ENCODE measurements around the gene WDR43. TPM values are rescaled to one million over a fixed set of nuclear protein-coding genes. Genes with fewer than 3 reads are reported as not detected.

Gene WDR43
- total and polyA plus RNA-seq, 2 experiments from 2014 or later: 21.0 to 41.3 TPM

DNA sequence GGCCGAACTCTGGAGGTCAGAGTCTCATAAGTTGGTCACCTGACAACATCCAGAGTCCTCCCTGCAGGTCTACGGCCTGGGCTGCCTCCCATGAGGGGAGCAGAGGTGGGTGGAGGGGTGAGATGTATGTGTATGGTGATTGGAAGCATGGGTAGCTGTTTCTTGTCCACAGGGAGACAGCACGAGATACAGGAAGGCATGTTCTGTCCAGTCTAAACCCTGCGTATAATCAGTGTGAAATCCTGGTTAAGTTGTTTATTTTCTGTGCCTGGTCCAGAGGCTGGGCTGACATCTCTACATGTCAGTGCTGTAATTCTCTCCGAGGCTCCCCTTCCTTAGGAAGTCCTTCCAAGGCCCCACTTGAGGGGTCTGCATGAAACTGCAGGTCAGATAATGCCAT lies 95.5 kb downstream of the WDR43 start:
- H3K27ac ChIP-seq: no peak overlapping the region
- no peaks in the 10 kb centered on the region for H3K36me3 ChIP-seq (replicated peaks; ENCODE audit: insufficient read depth, low read depth)
- H2AFZ ChIP-seq: no peak overlapping the region
- H3K9me2 ChIP-seq (replicated peaks; ENCODE audit: insufficient read depth): no peaks in the 10 kb centered on the region
- H3K27me3 ChIP-seq: no peaks in the 10 kb centered on the region
- H3K79me2 ChIP-seq: no peaks in the 10 kb centered on the region
- no peak overlapping the region for H3K4me3 ChIP-seq
- H3K4me2 ChIP-seq: no peak overlapping the region
- no peaks in the 10 kb centered on the region for H4K20me1 ChIP-seq (ENCODE audit: insufficient read depth, poor library complexity, severe bottlenecking)
- no peaks in the 10 kb centered on the region for H3K9me3 ChIP-seq (ENCODE audit: low read depth)
- no peak for TF ChIP-seq EZH2 (IDR thresholded peaks at IDR 0.05; ENCODE audit: borderline replicate concordance)
- TF ChIP-seq, protein P1, sequence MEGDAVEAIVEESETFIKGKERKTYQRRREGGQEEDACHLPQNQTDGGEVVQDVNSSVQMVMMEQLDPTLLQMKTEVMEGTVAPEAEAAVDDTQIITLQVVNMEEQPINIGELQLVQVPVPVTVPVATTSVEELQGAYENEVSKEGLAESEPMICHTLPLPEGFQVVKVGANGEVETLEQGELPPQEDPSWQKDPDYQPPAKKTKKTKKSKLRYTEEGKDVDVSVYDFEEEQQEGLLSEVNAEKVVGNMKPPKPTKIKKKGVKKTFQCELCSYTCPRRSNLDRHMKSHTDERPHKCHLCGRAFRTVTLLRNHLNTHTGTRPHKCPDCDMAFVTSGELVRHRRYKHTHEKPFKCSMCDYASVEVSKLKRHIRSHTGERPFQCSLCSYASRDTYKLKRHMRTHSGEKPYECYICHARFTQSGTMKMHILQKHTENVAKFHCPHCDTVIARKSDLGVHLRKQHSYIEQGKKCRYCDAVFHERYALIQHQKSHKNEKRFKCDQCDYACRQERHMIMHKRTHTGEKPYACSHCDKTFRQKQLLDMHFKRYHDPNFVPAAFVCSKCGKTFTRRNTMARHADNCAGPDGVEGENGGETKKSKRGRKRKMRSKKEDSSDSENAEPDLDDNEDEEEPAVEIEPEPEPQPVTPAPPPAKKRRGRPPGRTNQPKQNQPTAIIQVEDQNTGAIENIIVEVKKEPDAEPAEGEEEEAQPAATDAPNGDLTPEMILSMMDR (IDR thresholded peaks at IDR 0.05; ENCODE audit: poor library complexity): no peak
- no peak for TF ChIP-seq EZH2phosphoT487 (IDR thresholded peaks at IDR 0.05; ENCODE audit: low read depth, severe bottlenecking, unreplicated experiment)
- DNase-seq (ENCODE audit: low spot score): no peak
- peaks cover 4% of the 10 kb centered on the region for H3K4me1 ChIP-seq (ENCODE audit: insufficient read depth)
- WGBS (ENCODE audit: low lambda C conversion rate, missing lambda C conversion rate): 57% methylated on average over 5 of the region's 5 CpGs

DNA sequence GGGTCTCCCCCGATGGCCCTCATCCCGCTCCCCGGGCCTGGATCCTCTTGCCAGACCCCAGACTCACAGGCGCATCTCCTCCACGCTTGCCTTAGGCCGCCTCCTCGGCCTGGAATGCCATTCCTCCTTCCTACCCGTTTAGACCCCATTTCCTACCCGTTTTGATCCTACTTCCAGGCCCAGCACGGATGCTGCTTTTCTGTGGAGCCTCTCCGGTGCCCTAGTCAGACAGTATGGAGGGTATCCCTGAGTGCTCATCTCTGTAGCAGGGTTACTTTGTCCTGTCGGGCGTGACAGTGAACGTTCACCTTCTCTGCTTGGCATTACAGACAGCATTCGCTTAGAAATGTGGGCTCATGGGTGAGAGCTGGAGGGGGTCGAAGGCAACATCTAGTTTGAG lies 96.0 kb downstream of the WDR43 start:
- H3K27me3 ChIP-seq: no peaks in the 10 kb centered on the region
- no peak overlapping the region for H2AFZ ChIP-seq
- TF ChIP-seq EZH2 (IDR thresholded peaks at IDR 0.05; ENCODE audit: borderline replicate concordance) (no peak), EZH2phosphoT487 (IDR thresholded peaks at IDR 0.05; ENCODE audit: low read depth, severe bottlenecking, unreplicated experiment) (no peak)
- TF ChIP-seq, protein P1 (IDR thresholded peaks at IDR 0.05; ENCODE audit: poor library complexity): no peak
- H3K36me3 ChIP-seq (replicated peaks; ENCODE audit: insufficient read depth, low read depth): no peaks in the 10 kb centered on the region
- H3K9me3 ChIP-seq (ENCODE audit: low read depth): no peaks in the 10 kb centered on the region
- H3K4me1 ChIP-seq (ENCODE audit: insufficient read depth): peaks cover 4% of the 10 kb centered on the region
- no peaks in the 10 kb centered on the region for H3K9me2 ChIP-seq (replicated peaks; ENCODE audit: insufficient read depth)
- H3K4me2 ChIP-seq: no peak overlapping the region
- WGBS (ENCODE audit: low lambda C conversion rate, missing lambda C conversion rate): 62% methylated on average over 16 of the region's 16 CpGs
- H3K79me2 ChIP-seq: no peaks in the 10 kb centered on the region
- H3K4me3 ChIP-seq: no peak overlapping the region
- no peak for DNase-seq (ENCODE audit: low spot score)
- H3K27ac ChIP-seq: no peak overlapping the region
- H4K20me1 ChIP-seq (ENCODE audit: insufficient read depth, poor library complexity, severe bottlenecking): no peaks in the 10 kb centered on the region

DNA sequence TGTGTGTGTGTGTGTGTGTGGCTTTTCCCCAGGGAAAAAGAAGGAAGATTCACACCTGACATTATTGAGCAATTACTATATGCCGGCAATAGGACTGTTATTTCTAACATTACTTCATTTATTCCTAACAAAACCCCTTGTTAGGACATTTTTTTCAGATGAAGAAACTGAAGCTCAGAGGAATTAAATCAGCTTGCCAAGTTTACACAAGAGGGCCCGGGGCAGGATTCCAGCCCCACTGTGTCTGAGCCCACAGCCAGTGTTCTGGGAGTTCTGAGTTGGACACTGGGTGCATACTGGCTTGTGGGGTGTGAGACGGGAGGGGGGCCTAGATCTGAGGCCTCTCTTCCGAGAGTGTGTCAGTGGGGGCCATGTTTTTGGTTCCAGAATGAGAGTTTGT lies 96.6 kb downstream of the WDR43 start:
- H4K20me1 ChIP-seq (ENCODE audit: insufficient read depth, poor library complexity, severe bottlenecking): no peaks in the 10 kb centered on the region
- no peaks in the 10 kb centered on the region for H3K79me2 ChIP-seq
- TF ChIP-seq EZH2 (IDR thresholded peaks at IDR 0.05; ENCODE audit: borderline replicate concordance): no peak
- no peak for TF ChIP-seq EZH2phosphoT487 (IDR thresholded peaks at IDR 0.05; ENCODE audit: low read depth, severe bottlenecking, unreplicated experiment)
- TF ChIP-seq, protein P1 (IDR thresholded peaks at IDR 0.05; ENCODE audit: poor library complexity): no peak
- H2AFZ ChIP-seq: no peak overlapping the region
- peaks cover 4% of the 10 kb centered on the region for H3K4me1 ChIP-seq (ENCODE audit: insufficient read depth)
- H3K36me3 ChIP-seq (replicated peaks; ENCODE audit: insufficient read depth, low read depth): no peaks in the 10 kb centered on the region
- 61% methylated on average over 4 of the region's 4 CpGs for WGBS (ENCODE audit: low lambda C conversion rate, missing lambda C conversion rate)
- H3K9me3 ChIP-seq (ENCODE audit: low read depth): no peaks in the 10 kb centered on the region
- DNase-seq (ENCODE audit: low spot score): no peak
- no peak overlapping the region for H3K4me3 ChIP-seq
- no peaks in the 10 kb centered on the region for H3K27me3 ChIP-seq
- H3K4me2 ChIP-seq: no peak overlapping the region
- peak overlapping the region; percentile 51 for H3K27ac ChIP-seq
- H3K9me2 ChIP-seq (replicated peaks; ENCODE audit: insufficient read depth): no peaks in the 10 kb centered on the region

- Histone ChIP-seq H3K27me3 (no peaks in the 10 kb centered on the region), H3K79me2 (no peaks in the 10 kb centered on the region), H3K4me2 (no peak overlapping the region), H3K36me3 (replicated peaks; ENCODE audit: insufficient read depth, low read depth) (no peaks in the 10 kb centered on the region), H4K20me1 (ENCODE audit: insufficient read depth, poor library complexity, severe bottlenecking) (no peaks in the 10 kb centered on the region), H2AFZ (no peak overlapping the region), H3K9me3 (ENCODE audit: low read depth) (no peaks in the 10 kb centered on the region), H3K4me3 (no peak overlapping the region), H3K4me1 (ENCODE audit: insufficient read depth) (peaks cover 4% of the 10 kb centered on the region), H3K9me2 (replicated peaks; ENCODE audit: insufficient read depth) (no peaks in the 10 kb centered on the region), H3K27ac (peak overlapping the region; percentile 51)
- 85% methylated on average over 9 of the region's 9 CpGs for WGBS (ENCODE audit: low lambda C conversion rate, missing lambda C conversion rate)
- TF ChIP-seq EZH2phosphoT487 (IDR thresholded peaks at IDR 0.05; ENCODE audit: low read depth, severe bottlenecking, unreplicated experiment) (no peak), EZH2 (IDR thresholded peaks at IDR 0.05; ENCODE audit: borderline replicate concordance) (no peak)
- TF ChIP-seq, protein P1 (IDR thresholded peaks at IDR 0.05; ENCODE audit: poor library complexity): no peak
- no peak for DNase-seq (ENCODE audit: low spot score)
Measured at GRCh38 chr2:28991460-28991859, 97.0 kb downstream of the WDR43 start.

Measured in hepatocyte (in vitro differentiated cells).